Amygdala (tissue), 56 donors: Measurements from ENCODE around the gene D2HGDH.
"Not testable (repeated sequence)": the region's sequence is repeated elsewhere in the genome, so short reads cannot be mapped to it uniquely, and the experiment has no call there.

Experiments
- DNase-seq, 56 donors: peaks; one replicate each; lab custom pipeline; 2025; lab: John Stamatoyannopoulos, UW

The D2HGDH gene

DNA sequence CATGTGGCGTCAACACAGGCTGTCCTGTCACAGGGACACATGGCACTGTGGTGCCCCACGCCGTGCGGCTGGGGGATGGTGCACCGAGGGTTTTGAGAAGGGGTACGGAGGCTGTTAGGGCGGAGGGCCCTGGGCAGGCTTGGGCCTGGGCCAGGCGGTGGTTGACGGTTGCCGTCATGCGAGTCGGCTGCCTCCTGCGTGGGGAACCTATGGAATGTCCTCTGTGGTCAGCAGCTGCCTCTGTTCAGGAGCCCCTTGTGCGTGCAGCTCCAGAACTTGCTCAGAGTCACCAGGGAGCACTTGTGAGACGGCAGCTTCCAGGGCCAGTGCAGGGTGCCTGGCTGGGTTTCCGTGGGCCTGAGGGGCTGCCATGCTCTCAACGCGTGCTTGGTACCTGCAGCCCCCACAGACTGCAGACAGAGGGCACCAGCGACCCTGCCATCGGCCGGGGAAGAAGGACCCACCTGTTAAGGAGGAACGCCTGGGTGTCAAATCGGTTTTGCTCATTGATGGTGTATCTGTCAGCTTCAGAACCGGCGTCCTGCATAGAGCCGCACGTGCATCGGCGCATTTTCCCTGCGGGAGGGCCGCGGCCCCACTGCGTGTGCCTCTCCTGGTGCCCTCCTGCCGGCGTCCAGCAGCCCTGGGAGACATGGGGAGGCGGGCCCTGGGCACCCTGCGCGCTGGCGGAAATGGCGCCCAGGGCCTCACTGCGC, 10.0 kb upstream of the D2HGDH start:
- no peak for DNase-seq

DNA sequence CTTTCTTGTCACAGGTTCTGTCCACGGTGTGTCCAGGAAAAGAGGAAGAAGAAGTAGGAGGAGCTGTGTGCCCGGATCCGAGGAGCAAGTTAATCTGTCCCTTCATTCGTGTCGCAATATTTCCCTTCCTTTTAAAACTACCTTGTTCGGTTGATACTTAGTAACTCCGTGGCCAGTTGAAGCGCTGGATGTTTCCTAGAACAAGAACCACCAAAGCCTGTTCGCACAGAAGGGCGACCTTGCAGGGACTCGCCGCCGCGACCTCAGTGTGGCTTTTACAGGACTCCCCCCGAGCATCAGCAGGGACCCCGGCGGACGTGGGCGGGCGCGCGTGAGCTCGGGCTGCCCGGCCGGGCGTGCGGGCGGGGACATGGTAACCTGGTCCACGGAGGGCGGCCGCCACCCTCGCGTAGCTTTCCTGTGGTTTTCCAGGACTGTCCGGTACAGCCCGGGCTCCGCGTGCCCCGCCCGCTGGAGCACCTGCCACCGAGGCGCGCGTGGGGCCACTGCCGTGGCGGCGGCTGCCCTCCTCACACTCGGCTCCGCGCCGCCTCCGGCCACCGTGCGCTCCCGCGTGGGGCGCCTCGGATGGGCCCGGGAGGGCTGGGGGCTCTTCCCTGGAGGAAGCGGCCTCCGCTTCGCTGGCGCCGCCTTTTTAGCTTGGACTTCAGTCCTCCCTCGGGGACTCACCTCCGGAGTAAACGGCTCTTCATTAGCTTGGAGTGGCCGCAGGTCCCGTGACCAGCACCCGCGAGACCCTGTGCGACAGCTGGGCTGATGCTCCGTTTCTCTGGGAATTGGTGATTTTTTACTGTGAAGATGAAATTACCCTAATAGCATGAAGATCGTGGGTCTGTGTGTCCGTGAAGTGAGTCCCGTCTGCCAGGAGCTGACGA, 9.2 kb upstream of the D2HGDH start:
- DNase-seq: no peak

DNA sequence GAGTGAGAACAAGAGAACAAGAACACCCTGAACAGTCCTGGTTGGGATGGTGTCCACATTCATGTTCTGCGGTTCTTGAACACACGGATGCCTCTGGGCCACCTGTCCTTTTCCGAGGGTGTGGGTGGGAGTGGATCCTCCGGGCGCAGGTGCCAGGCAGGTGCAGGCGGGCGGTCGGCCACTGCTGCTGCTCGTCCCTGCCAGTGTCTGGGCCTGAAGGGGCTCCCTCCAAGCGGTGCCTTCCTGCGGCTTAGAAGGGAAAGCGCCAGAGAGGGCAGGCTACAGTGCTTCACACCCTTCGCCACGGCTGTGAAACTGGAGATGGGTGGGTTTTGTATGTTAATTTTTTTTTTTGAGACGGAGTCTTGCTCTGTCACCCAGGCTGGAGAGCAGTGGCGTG, 8.0 kb upstream of the D2HGDH start:
- DNase-seq: no peak

DNA sequence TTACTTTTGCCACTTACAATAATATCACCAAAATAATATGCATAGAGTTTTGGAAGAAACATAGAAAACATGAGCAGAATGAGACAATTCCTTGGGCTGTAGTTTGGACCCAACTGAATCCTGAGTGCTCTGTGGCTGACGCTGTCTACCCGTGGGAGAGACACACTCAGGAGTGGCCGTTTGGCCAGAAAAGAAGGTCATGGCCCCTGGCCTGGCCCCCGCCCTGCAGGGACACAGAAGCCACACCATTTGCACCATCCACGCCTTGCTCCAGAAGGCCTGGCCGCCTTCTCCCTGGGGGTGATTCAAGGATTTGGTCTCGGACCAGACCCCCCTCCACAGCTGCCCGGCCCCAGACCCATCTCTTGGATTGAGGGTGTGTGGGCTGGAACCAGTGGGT, 6.4 kb upstream of the D2HGDH start:
- DNase-seq: no peak

DNA sequence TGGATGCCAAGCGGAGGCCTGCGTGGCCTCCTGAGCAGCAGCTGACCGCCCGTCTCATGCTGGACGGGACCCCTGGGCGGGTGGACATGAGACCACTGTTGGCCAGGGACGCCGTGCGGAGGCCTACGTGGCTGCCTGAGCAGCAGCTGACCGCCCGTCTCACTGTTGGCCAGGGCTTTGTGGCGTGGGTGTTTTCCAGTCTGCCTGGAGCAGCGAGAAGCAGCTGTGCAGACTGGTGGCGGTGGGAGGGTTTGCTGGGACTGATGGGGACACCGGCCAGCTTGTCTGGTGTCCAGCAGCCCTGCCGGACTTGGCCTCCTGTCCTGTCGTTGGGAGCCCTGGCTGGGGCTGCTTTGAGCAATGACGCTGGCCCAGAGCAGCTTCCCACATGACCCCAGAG, 5.8 kb upstream of the D2HGDH start:
- DNase-seq: peak in 47 of 56 donors; percentile 5 to 86 (median 44)

DNA sequence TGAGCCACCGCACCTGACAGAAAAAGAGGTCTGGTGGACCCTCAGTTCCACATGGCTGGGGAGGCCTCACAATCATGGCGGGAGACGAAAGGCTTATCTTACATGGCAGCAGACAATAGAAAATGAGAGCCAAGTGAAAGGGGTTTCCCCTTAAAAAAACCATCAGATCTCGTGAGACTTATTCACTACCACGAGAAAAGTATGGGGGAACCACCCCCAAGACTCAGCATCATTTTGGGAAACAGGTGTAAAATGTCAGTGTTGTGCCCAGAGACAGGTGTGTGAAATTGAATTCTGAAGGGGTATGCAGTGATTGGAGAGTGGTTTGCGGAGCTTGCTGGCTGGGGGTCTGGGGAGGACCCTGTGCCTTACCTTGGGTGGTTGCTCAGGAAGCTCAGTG, 4.6 kb upstream of the D2HGDH start:
- DNase-seq: no peak

DNA sequence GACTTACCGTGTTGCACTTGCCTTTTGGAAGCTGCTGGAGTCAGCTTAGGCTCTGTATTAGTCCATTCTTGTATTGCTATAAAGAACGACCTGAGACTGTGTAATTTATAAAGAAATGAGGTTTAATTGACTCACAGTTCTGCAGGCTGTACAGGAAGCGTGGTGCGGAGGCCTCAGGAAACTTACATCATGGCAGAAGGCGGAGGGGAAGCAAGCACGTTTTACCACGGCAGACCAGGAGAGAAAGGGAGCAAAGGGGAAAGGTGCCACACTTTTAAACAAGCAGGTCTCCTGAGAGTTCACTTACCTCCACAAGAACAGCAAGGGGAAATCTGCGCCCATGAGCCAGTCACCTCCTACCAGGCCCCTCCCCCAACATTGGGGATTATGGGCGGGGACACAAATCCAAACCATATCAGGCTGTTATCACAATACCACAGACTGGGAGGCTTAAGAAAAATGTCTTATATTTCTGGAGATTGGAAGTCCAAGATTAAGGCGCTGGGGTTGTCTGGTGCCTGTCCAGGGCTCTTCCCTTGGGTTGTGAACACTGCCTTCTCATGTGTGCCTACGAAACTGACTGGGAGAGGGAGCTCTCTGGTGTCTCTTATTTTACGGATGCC, 3.6 kb upstream of the D2HGDH start:
- DNase-seq: no peak

DNA sequence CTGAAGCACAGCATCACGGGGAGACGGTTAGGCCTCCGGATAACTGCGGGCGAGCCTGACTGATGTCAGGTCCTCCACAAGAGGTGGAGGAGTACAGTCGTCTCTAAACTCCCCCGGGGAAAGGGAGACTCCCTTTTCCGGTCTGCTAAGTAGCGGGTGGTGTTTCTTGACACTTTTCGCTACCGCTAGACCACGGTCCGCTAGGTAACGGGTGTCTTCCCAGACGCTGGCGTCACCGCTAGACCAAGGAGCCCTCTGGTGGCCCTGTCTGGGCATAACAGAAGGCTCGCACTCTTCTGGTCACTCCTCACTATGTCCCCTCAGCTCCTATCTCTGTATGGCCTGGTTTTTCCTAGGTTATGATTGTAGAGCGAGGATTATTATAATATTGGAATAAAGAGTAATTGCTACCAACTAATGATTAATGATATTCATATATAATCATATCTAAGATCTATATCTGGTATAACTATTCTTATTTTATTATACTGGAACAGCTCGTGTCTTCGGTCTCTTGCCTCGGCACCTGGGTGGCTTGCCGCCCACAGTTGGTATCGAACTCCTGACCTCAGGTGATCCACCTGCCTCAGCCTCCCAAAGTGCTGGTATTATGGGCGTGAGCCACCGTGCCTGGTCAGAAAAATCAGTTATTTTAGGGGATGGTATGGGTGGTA, 1.8 kb upstream of the D2HGDH start:
- peak in 28 of 56 donors; percentile 2 to 82 (median 45) for DNase-seq

DNA sequence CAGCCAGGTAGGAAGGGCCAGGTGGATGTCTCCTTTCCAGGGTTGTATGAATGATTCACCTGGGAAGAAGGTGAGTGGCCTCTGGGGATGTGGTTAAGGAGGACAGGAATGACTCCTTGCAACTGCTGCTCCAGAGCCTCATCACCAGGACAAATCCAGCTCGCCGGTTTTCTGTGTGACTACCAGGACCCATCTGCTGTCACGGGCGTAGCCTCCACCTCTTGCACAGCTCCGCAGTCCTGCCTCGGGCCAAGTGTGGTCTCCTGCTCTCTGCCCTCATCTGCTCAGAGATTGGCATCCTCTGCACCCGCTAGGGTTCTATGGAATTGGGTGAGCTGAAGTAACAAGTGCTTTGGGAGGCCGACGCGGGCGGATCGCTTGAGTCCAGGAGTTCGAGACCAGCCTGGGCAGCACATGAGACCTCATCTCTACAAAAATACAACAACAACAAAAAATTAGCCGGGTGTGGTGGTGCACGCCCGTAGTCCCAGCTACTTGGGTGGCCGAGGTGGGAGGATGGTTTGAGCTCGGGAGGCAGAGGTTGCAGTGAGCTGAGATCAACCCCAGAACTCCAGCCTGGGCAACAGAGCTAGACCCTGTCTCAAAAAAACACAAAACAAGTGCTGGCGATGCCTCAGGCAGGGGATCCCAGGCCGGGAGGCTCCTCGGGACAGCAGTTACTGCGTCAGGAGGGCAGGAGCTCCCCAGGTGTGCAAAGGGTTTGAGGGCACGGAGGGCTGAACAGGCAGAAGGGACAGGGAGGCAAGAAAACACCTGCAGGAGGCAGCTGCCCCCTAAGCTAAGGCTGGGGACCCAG, 831 bp upstream of the D2HGDH start:
- no peak for DNase-seq

DNA sequence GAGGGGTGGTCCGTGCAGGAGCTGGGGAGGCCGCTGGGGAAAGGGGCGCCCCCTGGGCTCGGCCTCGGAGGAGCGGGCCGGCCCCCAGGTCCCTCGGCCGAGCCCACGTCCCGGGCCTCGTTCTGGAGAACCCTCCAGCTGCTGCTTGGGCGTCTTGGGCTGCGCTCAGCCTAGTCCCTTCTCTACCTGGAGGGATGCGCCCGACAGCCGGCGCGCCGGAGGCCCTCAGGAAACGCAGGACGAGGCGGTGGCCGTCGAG, 293 bp upstream of the D2HGDH start:
- no peak for DNase-seq

DNA sequence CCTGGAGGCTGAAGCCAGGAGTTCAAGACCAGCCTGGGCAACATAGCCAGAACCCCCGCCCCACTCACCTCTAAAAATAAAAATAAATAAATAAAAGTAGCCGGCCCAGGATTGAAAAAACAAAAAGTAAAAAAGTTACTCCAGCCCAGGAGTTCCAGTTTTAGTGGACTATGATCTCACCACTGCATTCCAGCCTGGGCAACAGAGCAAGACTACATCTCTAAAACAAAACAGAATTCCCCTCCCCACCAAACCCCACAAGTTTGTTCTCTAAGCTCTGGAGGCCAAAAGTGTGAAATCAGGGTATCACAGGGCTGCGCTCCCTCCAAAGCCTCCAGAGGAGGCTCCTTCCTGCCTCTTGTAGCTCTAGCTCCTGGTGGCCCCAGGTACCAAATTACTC, 1.7 kb downstream of the D2HGDH start:
- DNase-seq: no peak

DNA sequence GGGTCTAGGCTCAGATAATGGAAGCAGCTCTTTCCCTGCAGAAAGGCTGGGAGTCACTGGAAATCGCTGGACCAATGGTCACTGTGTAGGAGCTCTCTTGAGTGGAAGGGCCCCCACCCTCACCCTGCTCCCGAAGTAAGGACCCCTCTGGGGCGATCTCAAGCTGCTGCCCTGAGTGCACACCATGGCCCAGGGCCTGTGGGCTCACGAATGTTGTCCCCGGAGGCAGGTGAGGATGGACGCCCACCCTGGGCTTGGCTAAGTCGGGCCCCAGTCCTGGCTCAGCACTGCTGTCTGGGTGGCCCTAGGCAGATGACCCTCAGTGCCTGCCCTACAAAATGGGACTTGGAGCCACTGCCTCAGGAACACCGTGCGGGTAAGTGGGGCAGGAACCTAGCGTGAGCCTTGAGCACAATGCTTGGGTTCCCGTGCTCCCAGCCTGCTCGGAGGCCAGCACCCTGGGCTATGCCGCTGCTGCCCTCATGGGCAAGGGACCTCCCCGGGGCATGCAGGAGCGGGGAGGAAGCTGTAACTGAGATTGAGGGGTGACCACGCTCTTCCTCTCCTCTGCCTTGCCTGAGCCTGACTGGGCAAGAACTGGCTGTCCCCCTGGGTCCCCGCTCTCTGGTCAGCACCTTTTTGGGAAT, 3.7 kb downstream of the D2HGDH start:
- DNase-seq: no peak

DNA sequence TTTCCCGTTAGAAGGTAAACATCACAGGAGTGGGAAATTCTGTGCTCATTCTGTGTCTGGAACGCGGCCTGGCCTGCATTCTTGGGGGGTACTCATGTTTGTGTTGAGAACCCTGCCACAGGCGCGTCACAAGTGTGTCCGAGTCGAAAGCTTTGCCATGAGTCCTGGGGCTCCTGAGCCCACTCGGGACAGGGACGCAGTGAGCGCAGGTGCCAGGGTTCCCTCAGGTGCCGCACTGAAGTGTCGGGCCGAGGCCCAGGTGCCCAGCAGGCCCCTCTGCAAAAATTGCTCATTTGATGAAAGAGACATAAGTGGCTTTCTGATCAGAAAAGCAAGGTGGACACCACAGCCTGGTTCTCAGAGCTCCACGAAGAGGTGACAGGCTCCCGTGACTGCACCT, 4.7 kb downstream of the D2HGDH start:
- DNase-seq: no peak

DNA sequence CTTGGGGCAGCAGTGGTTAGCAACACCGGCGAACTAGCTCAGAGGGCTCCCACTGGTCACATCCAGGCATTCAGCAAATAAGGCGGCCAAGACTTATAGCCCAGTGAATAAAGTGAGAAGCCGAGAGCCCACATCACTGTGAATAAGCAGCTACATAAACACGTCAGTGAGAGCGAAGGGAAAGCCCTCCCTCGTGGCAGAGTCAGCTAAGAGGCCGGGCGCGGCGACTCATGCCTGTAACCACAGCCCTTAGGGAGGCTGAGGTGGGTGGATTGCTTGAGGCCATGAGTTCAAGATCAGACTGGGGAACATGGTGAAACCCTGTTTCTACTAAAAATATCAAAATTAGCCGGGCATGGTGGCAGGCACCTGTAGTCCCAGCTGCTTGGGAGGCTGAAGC, 5.2 kb downstream of the D2HGDH start:
- no peak for DNase-seq

DNA sequence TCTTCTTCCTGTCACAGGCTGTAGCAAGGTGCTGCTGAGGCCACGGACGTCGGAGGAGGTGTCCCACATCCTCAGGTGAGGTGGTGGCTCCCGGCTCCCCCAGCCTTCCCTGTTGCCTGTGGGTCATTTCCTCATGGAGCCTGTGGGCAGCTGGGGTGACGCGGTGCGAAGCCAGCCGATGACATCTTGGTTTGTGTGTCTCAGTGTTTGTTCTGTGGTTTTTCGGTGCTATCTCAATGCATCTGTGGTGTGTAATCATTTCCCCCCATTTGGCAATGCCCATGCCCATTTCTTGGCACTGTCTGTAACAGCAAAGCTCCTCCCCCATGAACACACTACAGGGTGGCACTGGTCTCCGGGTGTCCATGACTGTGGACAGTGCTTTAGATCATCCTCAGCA, 6.6 kb downstream of the D2HGDH start:
- no peak for DNase-seq

DNA sequence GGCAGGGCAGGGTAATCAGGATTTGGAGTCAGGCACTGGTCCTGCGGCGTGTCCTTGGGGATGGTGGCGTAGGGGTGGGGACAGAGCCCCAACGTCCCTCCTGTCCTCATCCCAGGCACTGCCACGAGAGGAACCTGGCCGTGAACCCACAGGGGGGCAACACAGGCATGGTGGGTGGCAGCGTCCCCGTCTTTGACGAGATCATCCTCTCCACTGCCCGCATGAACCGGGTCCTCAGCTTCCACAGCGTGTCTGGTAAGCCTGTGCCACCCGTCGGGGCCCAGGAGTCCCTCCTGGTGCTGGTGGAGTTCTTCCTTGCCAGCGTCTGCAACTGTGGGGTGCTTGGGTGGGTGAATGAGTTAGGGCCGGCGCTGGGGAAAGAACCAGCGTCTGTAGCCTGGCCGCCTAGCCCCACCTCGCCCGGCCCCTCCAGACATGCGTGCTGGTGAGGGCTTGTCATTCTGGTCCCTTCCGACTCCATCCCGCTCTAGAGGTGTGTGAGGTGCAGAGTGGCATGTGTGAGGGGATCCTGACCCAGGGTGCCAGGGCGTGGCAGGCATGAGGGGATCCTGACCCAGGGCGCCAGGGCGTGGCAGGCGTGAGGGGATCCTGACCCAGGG, 8.0 kb downstream of the D2HGDH start:
- DNase-seq: no peak

DNA sequence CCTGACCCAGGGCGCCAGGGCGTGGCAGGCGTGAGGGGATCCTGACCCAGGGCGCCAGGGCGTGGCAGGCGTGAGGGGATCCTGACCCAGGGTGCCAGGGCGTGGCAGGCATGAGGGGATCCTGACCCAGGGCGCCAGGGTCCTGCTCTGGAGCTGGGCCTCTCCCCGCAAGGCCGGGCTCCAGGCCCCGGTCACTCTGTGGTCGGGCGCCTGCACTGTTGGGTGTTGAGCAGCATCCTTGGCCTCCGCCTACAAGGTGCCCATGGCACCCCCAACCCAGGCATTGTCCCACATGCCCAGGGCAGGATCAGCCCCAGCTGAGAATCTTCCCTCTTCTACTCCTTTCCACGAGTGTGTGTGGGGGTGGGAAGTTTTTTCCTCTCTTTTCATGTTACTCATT, 8.6 kb downstream of the D2HGDH start:
- DNase-seq: not testable (repeated sequence)

DNA sequence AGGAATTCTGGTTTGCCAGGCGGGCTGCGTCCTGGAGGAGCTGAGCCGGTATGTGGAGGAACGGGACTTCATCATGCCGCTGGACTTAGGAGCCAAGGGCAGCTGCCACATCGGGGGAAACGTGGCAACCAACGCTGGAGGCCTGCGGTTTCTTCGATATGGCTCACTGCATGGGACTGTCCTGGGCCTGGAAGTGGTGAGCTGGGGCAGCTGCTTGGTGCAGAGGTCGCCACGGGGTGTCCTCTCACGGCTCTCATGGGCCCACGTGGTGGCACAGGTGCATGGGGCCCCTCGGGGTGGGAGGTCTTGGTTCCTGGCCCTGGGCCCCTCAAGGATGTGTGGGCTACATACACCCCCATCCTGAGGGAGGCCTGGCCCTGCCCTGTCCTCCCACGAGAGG, 9.2 kb downstream of the D2HGDH start:
- DNase-seq: no peak

DNA sequence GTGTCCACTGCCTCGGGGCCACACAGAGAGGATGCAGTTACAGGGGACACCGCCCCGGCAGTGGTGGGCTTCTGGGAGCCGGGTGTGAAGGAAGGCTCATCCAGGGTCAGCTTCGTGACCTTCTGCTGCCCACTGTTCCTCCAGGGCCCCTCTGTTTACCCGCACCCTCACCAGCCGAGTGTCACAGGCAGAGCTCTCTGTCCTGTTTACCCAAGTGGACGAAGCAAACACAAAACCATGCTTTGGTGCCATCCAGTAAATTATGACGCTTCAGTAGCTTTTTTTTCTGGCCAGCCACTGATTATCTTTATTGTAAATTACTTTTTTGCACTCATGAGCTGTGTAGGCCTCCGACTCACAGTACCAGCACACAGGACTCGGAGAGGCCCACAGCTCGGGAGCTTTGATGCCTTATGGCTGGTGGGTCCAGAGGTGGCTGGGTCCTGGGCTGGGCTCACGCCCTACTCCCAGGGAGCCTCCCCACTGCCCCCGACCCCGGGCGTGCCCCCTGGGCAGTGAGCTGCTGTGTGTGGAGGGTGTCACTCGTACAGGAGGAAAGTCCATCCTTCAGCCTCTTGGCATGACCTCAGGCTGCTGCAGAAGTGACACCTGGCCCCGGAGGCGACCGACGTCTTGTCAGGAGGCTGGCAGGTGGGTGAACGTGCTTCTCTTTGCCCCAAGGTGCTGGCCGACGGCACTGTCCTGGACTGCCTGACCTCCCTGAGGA, 9.8 kb downstream of the D2HGDH start:
- DNase-seq: no peak
